ENCODE measurements around the gene DEPDC4.

DNA sequence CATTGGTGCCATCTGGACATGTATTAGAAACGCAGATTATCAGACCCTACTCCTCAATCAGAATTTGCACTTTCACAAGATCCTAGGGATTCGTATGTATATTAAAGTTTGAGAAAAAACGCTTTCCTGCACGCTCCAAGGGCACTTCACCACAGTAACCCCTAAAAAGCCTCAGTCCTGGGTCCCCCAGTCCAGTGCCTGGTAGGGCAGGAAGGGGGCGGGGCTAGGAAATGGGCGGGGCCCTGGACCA, 369 bp downstream of the DEPDC4 start:
- no peak for TF ChIP-seq CTCF (IDR thresholded peaks at IDR 0.05)
- TF ChIP-seq POLR2A (IDR thresholded peaks at IDR 0.05): no peak
